GM12892 (cell line): ENCODE results near the gene ANKRD11.

ENCODE experiments used
- POLR2A ChIP-seq: IDR thresholded peaks from 2 replicates; pipeline ENCODE4 v1.6.1; 2011; ENCODE audit warnings: low read depth, low read length, control low read depth
- POLR2AphosphoS5 ChIP-seq: IDR thresholded peaks from 2 replicates; pipeline ENCODE4 v1.6.1; 2011; ENCODE audit warnings: low read depth, low read length, control low read depth

DNA sequence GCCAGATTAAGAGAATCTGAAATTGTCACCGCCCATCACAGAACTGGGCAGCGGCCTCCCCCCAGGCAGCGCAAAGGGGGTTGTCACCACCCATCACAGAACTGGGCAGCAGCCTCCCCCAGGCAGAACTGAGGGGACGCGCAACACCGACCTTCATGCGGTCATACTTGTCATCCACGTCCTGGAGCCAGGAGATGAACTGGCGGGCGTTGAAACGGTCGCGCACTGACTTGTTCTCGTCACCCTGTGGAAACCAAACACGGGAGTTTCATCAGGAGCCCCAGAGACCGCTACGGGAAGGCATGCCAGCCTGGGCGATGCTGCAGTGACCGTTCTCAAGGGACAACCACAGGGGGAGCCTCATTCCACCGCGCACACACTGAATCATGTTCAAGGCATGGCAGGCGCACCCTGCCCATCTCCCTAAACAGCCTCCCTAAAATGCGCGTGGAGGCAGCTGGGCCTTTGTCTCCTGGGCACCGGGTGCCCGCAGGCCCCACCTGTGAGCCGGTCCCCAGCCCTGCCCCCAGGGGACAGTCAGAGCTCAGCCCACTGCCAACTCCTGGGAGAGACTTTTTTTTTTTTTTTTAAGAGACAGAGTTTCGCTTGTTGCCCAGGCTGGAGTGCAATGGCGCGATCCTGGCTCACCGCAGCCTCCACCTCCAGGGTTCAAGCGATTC, 219.6 kb downstream of the ANKRD11 start:
- TF ChIP-seq POLR2A (no peak), POLR2AphosphoS5 (no peak)
